RWPE1 (cell line): ENCODE data around the gene MED31.

Experiments
- CTCF ChIA-PET: fragments of 350-600 bp; sonication (Branson Sonifier 250); formaldehyde crosslinking; extraction: SDS; loops from one replicate; lab custom pipeline; 2021; lab: Yijun Ruan, JAX
- POLR2A ChIA-PET: fragments of 400-600 bp; formaldehyde crosslinking; extraction: SDS; loops from one replicate; lab custom pipeline; 2020; ENCODE audit warnings: antibody characterized with exemption; ENCODE audit not compliant: low non-redundant PET; lab: Yijun Ruan, JAX
- DNase-seq: peaks from one replicate; pipeline ENCODE4 v3.0.0; 2012; ENCODE audit warnings: low spot score
- H3K27ac ChIP-seq: fragments of 450-650 bp; 2 replicates; pipeline ENCODE4 v1.5.1; 2017
- TF ChIP-seq, protein P1 (sequence below): fragments of 450-650 bp; conservative IDR thresholded peaks from 2 replicates; pipeline ENCODE4 v1.5.1; 2017; ENCODE audit warnings: low read depth, mild to moderate bottlenecking

Gene MED31

DNA sequence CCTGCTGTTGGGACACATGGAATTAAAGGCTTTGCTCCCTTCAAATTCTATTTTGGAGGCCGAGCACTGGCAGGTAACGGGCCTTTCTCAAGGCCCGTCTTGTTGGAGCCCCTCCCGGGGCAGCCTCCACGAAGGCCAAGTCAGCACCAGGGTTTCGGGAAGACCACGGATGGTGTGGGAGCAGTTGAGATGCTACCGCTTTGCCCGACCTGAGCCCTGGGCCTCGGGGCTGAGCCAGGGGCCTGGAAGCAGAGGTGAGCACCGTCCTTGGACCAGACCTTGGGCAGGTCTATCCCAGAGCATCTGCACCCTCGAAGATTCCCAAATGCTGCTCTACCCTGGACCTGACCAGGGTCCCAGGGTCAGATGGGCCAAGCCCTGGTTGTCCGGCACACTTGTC lies 23.2 kb upstream of the MED31 start:
- ChIA-PET CTCF (no interaction called here), POLR2A (no interaction called here)
- DNase-seq, result no peak
- H3K27ac ChIP-seq, result no peak overlapping the region
- TF ChIP-seq, protein P1, sequence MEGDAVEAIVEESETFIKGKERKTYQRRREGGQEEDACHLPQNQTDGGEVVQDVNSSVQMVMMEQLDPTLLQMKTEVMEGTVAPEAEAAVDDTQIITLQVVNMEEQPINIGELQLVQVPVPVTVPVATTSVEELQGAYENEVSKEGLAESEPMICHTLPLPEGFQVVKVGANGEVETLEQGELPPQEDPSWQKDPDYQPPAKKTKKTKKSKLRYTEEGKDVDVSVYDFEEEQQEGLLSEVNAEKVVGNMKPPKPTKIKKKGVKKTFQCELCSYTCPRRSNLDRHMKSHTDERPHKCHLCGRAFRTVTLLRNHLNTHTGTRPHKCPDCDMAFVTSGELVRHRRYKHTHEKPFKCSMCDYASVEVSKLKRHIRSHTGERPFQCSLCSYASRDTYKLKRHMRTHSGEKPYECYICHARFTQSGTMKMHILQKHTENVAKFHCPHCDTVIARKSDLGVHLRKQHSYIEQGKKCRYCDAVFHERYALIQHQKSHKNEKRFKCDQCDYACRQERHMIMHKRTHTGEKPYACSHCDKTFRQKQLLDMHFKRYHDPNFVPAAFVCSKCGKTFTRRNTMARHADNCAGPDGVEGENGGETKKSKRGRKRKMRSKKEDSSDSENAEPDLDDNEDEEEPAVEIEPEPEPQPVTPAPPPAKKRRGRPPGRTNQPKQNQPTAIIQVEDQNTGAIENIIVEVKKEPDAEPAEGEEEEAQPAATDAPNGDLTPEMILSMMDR, result no peak

DNA sequence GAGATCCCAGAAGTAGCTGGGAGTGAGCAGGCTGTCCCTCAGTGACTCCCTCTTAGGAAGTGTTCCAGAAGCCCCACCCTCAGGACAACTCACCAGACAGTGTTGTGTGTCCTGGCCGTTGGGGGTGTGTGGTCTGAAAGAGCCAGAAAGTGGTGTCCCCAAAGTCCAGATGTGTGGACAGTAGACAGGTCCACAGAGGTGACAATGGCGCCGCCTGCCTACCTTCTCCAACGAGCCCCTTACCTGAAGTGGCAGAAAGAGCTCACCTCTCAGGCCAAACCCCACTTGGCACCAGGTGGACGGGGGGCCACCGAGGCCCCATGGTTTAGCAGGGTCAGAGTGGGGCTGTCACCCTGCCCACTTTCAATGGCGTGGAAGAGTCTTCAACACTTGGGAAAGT lies 20.0 kb upstream of the MED31 start:
- ChIA-PET CTCF (no interaction called here), POLR2A (no interaction called here)
- no peak for DNase-seq
- TF ChIP-seq, protein P1, result no peak
- peak overlapping the region; percentile 91 for H3K27ac ChIP-seq

- CTCF ChIA-PET, result no interaction called here
- POLR2A ChIA-PET, result no interaction called here
- no peak for DNase-seq
- peak overlapping the region; percentile 91 for H3K27ac ChIP-seq
- TF ChIP-seq, protein P1, result no peak
These were observed 19.6 kb upstream of the MED31 start for GRCh38 chr17:6670999-6671398.

DNA sequence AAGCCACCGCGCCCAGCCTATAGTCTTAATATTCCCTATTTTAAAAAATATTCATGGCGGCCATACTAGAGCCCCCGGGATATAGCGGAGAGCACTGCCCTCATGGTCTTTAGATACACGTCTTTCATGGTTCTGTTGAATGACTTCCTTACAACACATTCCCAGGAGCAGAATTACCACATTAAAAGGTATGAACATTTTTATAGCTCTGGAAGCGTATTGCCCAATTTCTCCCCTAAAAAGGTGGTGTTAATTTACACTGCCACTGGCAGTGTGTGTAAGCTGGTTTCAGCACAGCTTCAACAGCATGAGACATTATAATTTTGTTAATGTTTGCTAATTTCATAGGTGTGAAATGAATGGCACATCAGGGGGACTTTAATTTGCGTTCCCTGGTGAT lies 19.2 kb upstream of the MED31 start:
- ChIA-PET CTCF (interaction anchor here (1.0 kb wide), 1 partner anchor 30 kb away, joined by 3 read pairs; no protein-coding TSS in a partner anchor), POLR2A (interaction anchor here (0.7 kb wide), 1 partner anchor 9 kb away, joined by 8 read pairs; no protein-coding TSS in a partner anchor)
- TF ChIP-seq, protein P1, result no peak
- no peak for DNase-seq
- H3K27ac ChIP-seq, result peak overlapping the region; percentile 91

GRCh38 chr17:6669479-6670212 lies 18.2 kb upstream of the MED31 start:
- peak overlapping the region; percentile 91 for H3K27ac ChIP-seq
- CTCF ChIA-PET, result interaction anchor here (0.6 to 1.0 kb wide), 2 partner anchors 31 to 43 kb away, joined by 3 to 4 read pairs; partner anchors contain the start of gene SLC13A5
- POLR2A ChIA-PET, result interaction anchor here (0.5 to 0.7 kb wide), 3 partner anchors 10 to 19 kb away, joined by 4 to 8 read pairs (median 5); no protein-coding TSS in a partner anchor
- TF ChIP-seq, protein P1, result no peak
- DNase-seq, result peak; percentile 93

- TF ChIP-seq, protein P1, result no peak
- ChIA-PET POLR2A (no interaction called here), CTCF (no interaction called here)
- H3K27ac ChIP-seq, result peak overlapping the region; percentile 91
- DNase-seq, result no peak
These were observed 17.5 kb upstream of the MED31 start for GRCh38 chr17:6668727-6669425.
